ENCODE measurements around the gene DHRSX.

GRCh38 chrX:2193273-2193592 lies 307.5 kb downstream of the DHRSX start:
- TF ChIP-seq SP1 (CRISPR knock-in tag; IDR thresholded peaks at IDR 0.05) (no peak), USF2 (CRISPR knock-in tag; IDR thresholded peaks at IDR 0.05) (no peak), FOXK1 (CRISPR knock-in tag; IDR thresholded peaks at IDR 0.05; ENCODE audit: borderline replicate concordance) (no peak), PRPF4 (IDR thresholded peaks at IDR 0.05; ENCODE audit: insufficient read depth, low read depth, low read length, poor library complexity, severe bottlenecking) (no peak), CREM (IDR thresholded peaks at IDR 0.05; ENCODE audit: low read depth) (no peak), RCOR1 (IDR thresholded peaks at IDR 0.05; ENCODE audit: borderline replicate concordance in 1 of 2, low read depth in 2 of 2, low read length in 2 of 2) (no peak), EP300 (IDR thresholded peaks at IDR 0.05; ENCODE audit: low read length) (no peak), PRDM10 (IDR thresholded peaks at IDR 0.05; ENCODE audit: partially characterized antibody) (no peak)
- TF ChIP-seq, protein P1, sequence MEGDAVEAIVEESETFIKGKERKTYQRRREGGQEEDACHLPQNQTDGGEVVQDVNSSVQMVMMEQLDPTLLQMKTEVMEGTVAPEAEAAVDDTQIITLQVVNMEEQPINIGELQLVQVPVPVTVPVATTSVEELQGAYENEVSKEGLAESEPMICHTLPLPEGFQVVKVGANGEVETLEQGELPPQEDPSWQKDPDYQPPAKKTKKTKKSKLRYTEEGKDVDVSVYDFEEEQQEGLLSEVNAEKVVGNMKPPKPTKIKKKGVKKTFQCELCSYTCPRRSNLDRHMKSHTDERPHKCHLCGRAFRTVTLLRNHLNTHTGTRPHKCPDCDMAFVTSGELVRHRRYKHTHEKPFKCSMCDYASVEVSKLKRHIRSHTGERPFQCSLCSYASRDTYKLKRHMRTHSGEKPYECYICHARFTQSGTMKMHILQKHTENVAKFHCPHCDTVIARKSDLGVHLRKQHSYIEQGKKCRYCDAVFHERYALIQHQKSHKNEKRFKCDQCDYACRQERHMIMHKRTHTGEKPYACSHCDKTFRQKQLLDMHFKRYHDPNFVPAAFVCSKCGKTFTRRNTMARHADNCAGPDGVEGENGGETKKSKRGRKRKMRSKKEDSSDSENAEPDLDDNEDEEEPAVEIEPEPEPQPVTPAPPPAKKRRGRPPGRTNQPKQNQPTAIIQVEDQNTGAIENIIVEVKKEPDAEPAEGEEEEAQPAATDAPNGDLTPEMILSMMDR (IDR thresholded peaks at IDR 0.05 in 2 of 3, conservative IDR thresholded peaks at IDR 0.05 in 1 of 3; ENCODE audit: insufficient read depth in 2 of 3, low read depth in 1 of 3, low read length in 3 of 3), result no peak
